SK-N-MC (cell line): Measurements from ENCODE around the gene ZBTB2.

Source experiments
- EZH2 ChIP-seq: fragments of 200-600 bp; sonication (generic); IDR thresholded peaks from one replicate; pipeline ENCODE4 v1.6.1; 2017; ENCODE audit warnings: antibody characterized with exemption
- FOXP2 ChIP-seq: optimal IDR thresholded peaks from 2 replicates; pipeline ENCODE3; 2011; ENCODE audit warnings: mild to moderate bottlenecking, moderate library complexity; ENCODE audit not compliant: insufficient read depth; ENCODE audit errors: extremely low read length, control extremely low read depth
- POLR2AphosphoS5 ChIP-seq: IDR thresholded peaks from 2 replicates; pipeline ENCODE4 v1.6.1; 2012; ENCODE audit warnings: mild to moderate bottlenecking, low read depth, low read length, borderline replicate concordance

GRCh38 chr6:151399679-151400078 is 8.3 kb upstream of the ZBTB2 start:
- TF ChIP-seq FOXP2 (no peak), EZH2 (no peak), POLR2AphosphoS5 (no peak)
